ENCODE data around the gene SLC25A22.

- TF ChIP-seq CTCF (IDR thresholded peaks at IDR 0.05; ENCODE audit: insufficient read depth, low read length, poor library complexity, severe bottlenecking) (no peak), EZH2phosphoT487 (conservative IDR thresholded peaks at IDR 0.05; ENCODE audit: low read length) (no peak)
These were observed 55.4 kb downstream of the SLC25A22 start for GRCh38 chr11:742571-743201.
